ENCODE data around the gene GOLT1A. TPM values are rescaled to one million over a fixed set of nuclear protein-coding genes. Genes with fewer than 3 reads are reported as not detected.

The GOLT1A gene
- polyA plus RNA-seq, 1 donor from 2014 or later = not detected

- H3K27me3 ChIP-seq (ENCODE audit: insufficient read depth, low read depth, low read length) = peaks cover 16% of the 10 kb centered on the region
- H3F3A ChIP-seq (ENCODE audit: insufficient read depth, low read length, poor library complexity, severe bottlenecking) = no peaks in the 10 kb centered on the region
- H3K4me2 ChIP-seq (ENCODE audit: low read length) = no peak overlapping the region
- no peaks in the 10 kb centered on the region for H3K79me2 ChIP-seq (replicated peaks; ENCODE audit: insufficient read depth, low read length)
- no peak overlapping the region for H3K4me3 ChIP-seq (ENCODE audit: low read length)
- H3K36me3 ChIP-seq (ENCODE audit: insufficient read depth, low read length) = no peaks in the 10 kb centered on the region
- no peaks in the 10 kb centered on the region for H4K20me1 ChIP-seq (ENCODE audit: insufficient read depth)
- no peaks in the 10 kb centered on the region for H3K9me3 ChIP-seq (ENCODE audit: low read length)
- H3K27ac ChIP-seq (ENCODE audit: low read length) = no peak overlapping the region
- no peak overlapping the region for H3K9ac ChIP-seq (ENCODE audit: low read length)
- H2AFZ ChIP-seq (ENCODE audit: low read depth, low read length) = no peak overlapping the region
- no peaks in the 10 kb centered on the region for H3K9me2 ChIP-seq (ENCODE audit: insufficient read depth, low read length)
- no peak for TF ChIP-seq TAF1 (IDR thresholded peaks at IDR 0.05; ENCODE audit: low read depth)
- TF ChIP-seq MXI1 (conservative IDR thresholded peaks at IDR 0.05; ENCODE audit: poor library complexity, severe bottlenecking) = no peak
- no peak for TF ChIP-seq POLR2AphosphoS5 (IDR thresholded peaks at IDR 0.05)
- no peak for TF ChIP-seq EZH2 (IDR thresholded peaks at IDR 0.05; ENCODE audit: borderline replicate concordance, insufficient read depth, low read length, poor library complexity, severe bottlenecking)
- TF ChIP-seq RAD21 (conservative IDR thresholded peaks at IDR 0.05) = no peak
- no peak for TF ChIP-seq REST (IDR thresholded peaks at IDR 0.05; ENCODE audit: borderline replicate concordance)
- no peak for TF ChIP-seq SMC3 (conservative IDR thresholded peaks at IDR 0.05; ENCODE audit: poor library complexity)
- TF ChIP-seq CTCF (IDR thresholded peaks at IDR 0.05; ENCODE audit: poor library complexity, severe bottlenecking) = no peak
- no peak for TF ChIP-seq EP300 (conservative IDR thresholded peaks at IDR 0.05; ENCODE audit: poor library complexity, severe bottlenecking)
Observed at GRCh38 chr1:204212715-204213114, 1.1 kb downstream of the GOLT1A start.

GRCh38 chr1:204211046-204211445 lies 2.7 kb downstream of the GOLT1A start:
- Histone ChIP-seq H3K27ac (ENCODE audit: low read length) (no peak overlapping the region), H3K27me3 (ENCODE audit: insufficient read depth, low read depth, low read length) (peaks cover 21% of the 10 kb centered on the region), H2AFZ (ENCODE audit: low read depth, low read length) (no peak overlapping the region), H3K4me2 (ENCODE audit: low read length) (no peak overlapping the region), H3K9ac (ENCODE audit: low read length) (no peak overlapping the region), H3K9me3 (ENCODE audit: low read length) (no peaks in the 10 kb centered on the region), H3K9me2 (ENCODE audit: insufficient read depth, low read length) (no peaks in the 10 kb centered on the region), H3F3A (ENCODE audit: insufficient read depth, low read length, poor library complexity, severe bottlenecking) (no peaks in the 10 kb centered on the region), H3K36me3 (ENCODE audit: insufficient read depth, low read length) (no peaks in the 10 kb centered on the region), H3K79me2 (replicated peaks; ENCODE audit: insufficient read depth, low read length) (no peaks in the 10 kb centered on the region), H3K4me3 (ENCODE audit: low read length) (no peak overlapping the region), H4K20me1 (ENCODE audit: insufficient read depth) (no peaks in the 10 kb centered on the region)
- TF ChIP-seq CTCF (IDR thresholded peaks at IDR 0.05; ENCODE audit: poor library complexity, severe bottlenecking) = no peak

All from neural cell (in vitro differentiated cells).